NB4 (cell line): ENCODE data around the gene PSAPL1.

Experiments used
- DNase-seq: peaks from one replicate; pipeline ENCODE4 v3.0.0; 2010; ENCODE audit warnings: low read depth
- H3K4me3 ChIP-seq: one replicate; pipeline ENCODE4 v1.5.1; 2011; ENCODE audit warnings: mild to moderate bottlenecking, low read depth, low read length, moderate library complexity
- CTCF ChIP-seq: IDR thresholded peaks from one replicate; pipeline ENCODE4 v1.5.1; 2012; ENCODE audit warnings: low read depth, low read length
- MAX ChIP-seq: IDR thresholded peaks from 2 replicates; pipeline ENCODE4 v1.6.1; 2011; ENCODE audit warnings: low read depth, low read length
- MYC ChIP-seq: IDR thresholded peaks from 2 replicates; pipeline ENCODE4 v1.6.1; 2011; ENCODE audit warnings: low read depth, low read length
- POLR2A ChIP-seq: IDR thresholded peaks from 2 replicates; pipeline ENCODE4 v1.6.1; 2011; ENCODE audit warnings: mild to moderate bottlenecking; ENCODE audit not compliant: insufficient read length; ENCODE audit errors: extremely low read depth

The PSAPL1 gene

GRCh38 chr4:7433376-7434140 is 1.2 kb downstream of the PSAPL1 start:
- no peak overlapping the region for H3K4me3 ChIP-seq
- DNase-seq, result no peak
- TF ChIP-seq POLR2A (no peak), MYC (no peak), MAX (no peak), CTCF (no peak)

GRCh38 chr4:7432531-7433375 is 2.0 kb downstream of the PSAPL1 start:
- no peak for TF ChIP-seq POLR2A
- TF ChIP-seq MYC, result no peak
- TF ChIP-seq MAX, result no peak
- no peak for DNase-seq
- H3K4me3 ChIP-seq, result no peak overlapping the region

GRCh38 chr4:7431696-7432530 is 2.8 kb downstream of the PSAPL1 start:
- no peak for DNase-seq
- TF ChIP-seq POLR2A (no peak), MAX (no peak), MYC (no peak), CTCF (no peak)
- no peak overlapping the region for H3K4me3 ChIP-seq

- TF ChIP-seq CTCF, result no peak
- TF ChIP-seq MAX, result no peak
- TF ChIP-seq POLR2A, result no peak
- no peak for TF ChIP-seq MYC
- H3K4me3 ChIP-seq, result no peak overlapping the region
- no peak for DNase-seq
Observed at GRCh38 chr4:7430965-7431695, 3.6 kb downstream of the PSAPL1 start.

- no peak overlapping the region for H3K4me3 ChIP-seq
- DNase-seq, result no peak
- no peak for TF ChIP-seq POLR2A
- TF ChIP-seq MAX, result no peak
Observed at GRCh38 chr4:7430368-7430964, 4.3 kb downstream of the PSAPL1 start.

- H3K4me3 ChIP-seq, result no peak overlapping the region
- DNase-seq, result no peak
- TF ChIP-seq POLR2A (no peak), MAX (no peak), CTCF (no peak)
Observed at GRCh38 chr4:7429601-7430078, 5.1 kb downstream of the PSAPL1 start.
